GM18511 (cell line): ENCODE results near the gene ITLN2.
"Not testable (repeated sequence)": the region's sequence is repeated elsewhere in the genome, so short reads cannot be mapped to it uniquely, and the experiment has no call there.

Experiments used
- ATAC-seq: cut with Tn5 transposase; IDR thresholded peaks from one replicate; pipeline ENCODE4 v1.9.1; 2021; ENCODE audit warnings: mild to moderate bottlenecking, moderate library complexity; ENCODE audit not compliant: unreplicated experiment

The ITLN2 gene

DNA sequence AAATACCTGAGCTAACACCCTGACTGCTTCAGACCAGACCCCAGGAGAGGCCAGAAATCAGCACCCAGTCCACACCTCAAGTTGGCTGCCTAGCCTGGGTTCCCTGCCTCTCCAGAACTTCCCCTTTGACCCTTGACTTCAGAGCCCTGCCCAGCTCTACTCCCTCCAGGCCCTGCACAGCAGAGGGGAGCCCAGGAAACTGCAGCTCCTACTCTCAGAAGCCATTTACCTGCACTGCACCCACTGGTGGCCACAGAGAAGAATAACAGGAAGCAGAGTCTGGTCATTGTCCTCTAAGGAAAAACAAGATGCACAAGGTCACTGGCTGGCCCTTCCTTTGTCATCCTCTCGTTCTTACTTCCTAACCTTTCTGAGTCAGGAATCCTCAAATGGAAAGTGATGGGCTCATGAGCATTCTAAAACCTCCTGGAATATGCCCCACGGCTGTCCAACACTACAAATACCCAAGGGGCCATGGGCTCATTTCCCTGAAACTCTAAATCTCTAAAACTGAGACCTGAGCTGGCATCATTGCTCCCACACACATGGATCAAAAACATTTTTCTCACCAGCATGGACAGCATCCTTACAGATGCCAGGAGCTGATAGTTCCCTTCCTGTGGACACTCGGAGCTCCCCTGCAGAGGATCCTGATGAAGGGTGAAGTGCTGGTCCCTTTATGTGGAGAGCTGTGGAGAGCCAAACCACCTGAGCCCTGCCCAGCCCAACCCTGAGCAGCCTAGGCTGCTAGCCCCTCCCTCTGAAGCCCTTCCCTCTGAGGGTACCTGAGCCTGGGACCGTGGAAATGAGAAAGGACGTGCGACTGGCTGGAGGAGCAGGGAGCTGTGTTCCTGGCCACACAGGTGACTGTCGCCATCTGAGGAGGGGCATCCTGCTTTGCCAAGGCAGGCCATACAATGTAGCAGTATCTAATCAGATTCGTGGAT is at the start of gene ITLN2:
Gene ITLN2, minus strand, starts transcription at position 652 of the 947 bp plus-strand sequence. Its CDS starts 68 bp downstream, at position 584.
- ATAC-seq: peak; percentile 68

DNA sequence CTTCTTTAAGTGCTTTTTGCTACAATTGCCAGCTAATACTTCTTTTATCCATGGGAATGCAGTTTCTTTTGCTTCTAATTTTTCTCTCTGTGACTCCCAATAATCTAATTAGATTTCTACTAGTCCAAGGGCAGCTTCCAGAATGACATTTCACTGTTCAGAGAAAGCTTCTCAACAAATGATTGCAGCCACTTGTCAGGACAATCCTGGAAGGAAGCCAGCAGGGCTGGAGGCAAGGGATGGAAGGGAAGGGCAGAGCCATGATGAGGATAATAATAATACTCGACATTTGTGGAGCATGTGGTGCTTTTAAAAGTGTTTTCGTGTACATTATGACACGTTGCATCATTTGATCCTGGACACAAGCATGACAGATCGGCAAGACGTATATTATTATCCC is 46.9 kb upstream of the ITLN2 start:
- ATAC-seq: no peak

DNA sequence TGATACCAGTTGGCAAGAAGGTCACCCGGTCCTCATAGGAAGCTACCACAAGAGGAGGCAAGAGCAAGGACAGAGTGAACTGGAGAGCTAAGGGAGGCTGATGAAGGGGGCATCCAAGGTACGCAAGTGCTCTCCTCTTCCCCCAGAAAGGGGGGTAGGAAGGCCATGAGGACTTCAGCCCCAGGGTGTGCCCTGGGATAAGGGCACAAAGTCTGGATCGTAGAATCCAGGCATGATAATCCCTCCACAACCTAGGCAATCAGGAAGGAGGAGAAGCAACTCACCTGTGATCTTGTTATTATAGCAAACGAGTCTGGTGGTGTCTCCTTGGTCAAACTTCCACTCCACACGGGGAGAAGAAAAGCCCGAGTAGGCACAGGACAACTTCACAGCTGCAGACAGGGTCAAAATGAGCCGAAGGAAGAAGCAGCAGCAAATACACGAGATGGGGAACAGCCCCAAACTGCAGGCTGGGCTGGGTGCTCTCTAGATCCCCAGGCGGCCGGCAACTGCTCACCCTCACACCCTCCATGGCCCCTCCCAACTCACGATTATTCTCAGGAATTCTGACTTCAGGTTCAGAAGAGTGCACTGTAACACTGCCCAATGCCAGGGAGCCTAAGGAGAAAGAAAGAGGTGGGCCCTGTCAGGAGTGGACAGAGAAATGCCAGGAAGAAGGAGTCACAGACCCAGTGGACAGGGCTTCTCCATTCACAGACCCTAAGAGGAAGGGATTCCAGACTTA is 46.3 kb upstream of the ITLN2 start:
- no peak for ATAC-seq

DNA sequence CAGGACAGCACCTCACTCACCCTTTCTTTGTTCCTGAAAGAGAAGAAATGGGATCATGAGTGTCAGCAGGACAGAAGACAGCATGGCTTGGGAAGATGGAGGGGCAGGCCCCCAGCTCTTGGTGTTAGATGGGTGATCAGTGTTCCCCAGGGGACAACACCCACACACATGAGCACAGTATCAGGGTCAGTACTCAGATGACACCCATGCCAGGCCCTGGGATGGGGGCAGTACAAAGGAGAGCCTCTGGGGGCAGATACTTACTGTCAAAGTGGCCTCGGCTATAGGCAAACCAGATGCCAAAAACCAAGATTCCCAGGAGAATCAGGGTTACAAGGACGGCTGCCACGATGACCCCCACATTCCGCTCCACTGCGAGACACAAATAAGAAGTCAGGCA is 44.8 kb upstream of the ITLN2 start:
- no peak for ATAC-seq

DNA sequence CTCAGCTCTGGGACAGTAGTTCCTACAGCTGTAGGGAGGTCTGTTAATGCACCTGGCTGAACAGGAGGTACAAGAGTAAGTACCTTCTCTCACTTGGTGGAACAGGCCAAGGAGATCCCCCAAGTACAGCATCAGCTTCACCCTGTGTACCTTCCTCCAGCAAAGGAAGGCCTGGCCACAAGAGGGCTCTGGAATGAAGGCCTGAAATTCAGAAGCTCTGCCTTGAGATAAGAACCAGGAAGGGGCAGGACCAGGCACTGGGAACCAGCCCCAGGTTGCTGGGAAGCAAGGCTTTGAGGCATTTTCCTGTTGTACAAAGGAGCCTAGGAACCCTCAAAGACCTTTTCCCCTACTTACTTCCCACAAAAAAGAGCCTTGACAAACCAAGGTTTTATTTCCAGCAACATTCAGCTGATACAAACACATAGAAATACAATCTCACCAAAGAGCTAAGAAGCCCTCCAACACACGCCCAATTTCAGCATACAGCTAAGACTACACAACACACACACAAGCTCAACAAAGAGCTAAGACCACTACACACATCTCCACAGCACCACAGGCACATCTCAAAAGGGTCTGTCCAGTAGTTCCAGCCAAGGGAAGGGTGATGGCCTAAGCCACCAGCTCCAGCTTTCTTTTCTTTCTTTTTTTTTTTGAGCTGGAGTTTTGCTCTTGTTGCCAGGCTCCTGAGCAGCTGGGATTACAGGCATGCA is 42.9 kb upstream of the ITLN2 start:
- ATAC-seq: no peak

DNA sequence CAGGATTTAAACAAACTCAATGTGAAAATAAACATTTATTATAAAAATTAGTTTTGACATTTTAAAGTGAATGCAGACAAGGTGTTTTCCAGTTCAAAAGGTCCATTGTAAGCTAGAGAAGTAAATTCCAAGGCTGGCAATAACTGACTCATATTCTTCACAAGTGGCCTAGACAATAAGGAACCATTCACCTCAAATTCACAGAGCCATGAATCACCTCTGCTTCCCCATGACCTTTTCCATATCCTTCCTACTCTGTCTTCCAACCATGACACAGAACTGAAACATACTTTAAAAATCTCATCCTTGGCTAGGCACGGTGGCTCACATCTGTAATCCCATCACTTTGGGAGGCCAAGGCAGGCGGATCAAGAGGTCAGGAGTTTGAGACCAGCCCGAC is 41.6 kb upstream of the ITLN2 start:
- no peak for ATAC-seq

DNA sequence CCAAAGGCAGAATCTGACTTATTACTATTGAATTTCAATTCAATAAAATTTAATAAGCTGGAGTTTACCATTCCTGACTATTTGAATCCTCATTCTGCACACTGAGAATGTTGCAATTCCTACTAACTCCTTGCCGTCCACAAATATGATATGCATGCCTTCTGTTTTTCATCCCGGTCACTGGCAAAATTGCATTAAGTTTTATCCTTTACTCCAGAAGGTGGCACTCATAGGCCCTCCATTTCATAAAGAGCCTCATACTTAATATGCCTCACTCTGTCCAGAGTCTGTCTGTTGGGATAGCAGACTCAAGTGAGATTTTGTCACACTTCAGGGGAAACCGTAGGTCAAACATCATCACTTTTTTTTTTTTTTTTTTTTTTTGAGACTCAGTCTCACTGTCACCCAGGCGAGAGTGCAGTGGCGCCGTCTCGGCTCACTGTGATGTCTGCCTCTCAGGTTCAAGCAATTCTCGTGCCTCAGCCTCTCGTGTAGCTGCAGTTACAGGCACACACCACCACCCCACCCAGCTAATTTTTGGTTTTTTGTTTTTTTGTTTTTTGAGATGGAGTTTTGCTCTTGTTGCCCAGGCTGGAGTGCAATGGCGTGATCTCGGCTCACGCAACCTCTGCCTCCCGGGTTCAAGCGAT is 39.1 kb upstream of the ITLN2 start:
- ATAC-seq: no peak

DNA sequence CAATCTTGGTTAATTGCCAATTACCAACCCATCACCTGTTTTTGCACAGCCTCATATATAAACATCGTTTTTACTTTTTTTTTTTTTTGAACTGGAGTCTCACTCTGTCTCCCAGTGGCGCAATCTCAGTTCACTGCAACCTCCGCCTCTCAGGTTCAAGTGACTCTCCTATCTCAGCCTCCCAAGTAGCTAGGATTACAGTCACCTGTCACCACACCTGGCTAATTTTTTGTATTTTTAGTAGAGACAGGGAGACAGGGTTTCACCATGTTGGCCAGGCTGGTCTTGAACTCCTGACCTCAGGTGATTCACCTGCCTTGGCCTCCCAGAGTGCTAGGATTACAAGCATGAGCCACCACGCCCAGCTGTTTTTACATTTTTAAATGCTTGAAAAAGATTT is 37.4 kb upstream of the ITLN2 start:
- ATAC-seq: not testable (repeated sequence)

DNA sequence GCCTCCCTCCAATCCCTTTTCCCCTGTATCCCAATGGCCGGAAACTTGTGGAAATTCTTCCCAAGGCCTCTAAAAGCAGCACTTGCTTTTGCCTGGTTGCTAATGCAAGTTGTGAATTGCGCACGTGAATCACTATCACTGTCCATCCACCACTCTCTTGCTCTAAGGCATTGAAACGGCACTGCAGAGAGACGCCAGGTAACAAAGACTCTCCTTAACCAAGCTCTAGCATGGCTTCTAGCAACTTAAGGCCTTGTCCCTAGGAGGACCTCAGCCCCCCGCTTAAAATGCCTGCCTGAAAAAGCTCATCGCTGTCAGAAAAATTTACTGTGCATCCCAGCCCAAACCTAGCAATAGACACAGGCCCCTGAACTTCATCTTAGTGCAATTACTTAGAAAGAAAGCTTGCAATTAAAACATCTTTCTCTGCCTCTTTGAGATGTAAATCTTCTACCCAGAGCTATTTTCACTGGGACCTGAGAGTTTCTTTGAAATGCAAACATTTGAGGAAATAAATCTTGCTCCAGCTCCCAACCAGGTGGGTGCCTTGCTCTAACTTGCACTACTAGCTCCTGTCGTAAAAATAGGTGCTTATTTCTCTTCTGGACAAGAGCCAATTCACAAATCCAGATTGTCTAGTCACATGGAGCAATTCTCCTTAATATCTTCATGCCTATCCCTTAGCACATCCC is 32.9 kb upstream of the ITLN2 start:
- no peak for ATAC-seq

DNA sequence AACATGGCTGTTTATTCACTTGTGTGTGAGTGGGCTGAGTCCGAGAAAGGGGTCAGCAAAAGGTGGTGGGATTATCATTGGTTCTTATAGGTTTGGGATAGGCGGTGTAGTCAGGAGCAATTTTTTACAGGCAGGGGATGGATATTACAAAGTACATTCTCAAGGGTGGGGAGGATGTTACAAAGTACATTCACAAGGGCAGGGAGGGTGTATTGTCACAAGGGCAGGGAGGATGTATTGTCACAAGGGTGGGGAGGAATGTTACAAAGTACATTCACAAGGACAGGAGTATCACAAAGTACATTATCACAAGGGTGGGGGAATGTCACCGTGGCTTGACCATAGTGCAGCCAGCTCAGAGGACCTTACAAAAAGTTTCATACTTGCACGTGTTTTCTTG is 31.1 kb upstream of the ITLN2 start:
- no peak for ATAC-seq

DNA sequence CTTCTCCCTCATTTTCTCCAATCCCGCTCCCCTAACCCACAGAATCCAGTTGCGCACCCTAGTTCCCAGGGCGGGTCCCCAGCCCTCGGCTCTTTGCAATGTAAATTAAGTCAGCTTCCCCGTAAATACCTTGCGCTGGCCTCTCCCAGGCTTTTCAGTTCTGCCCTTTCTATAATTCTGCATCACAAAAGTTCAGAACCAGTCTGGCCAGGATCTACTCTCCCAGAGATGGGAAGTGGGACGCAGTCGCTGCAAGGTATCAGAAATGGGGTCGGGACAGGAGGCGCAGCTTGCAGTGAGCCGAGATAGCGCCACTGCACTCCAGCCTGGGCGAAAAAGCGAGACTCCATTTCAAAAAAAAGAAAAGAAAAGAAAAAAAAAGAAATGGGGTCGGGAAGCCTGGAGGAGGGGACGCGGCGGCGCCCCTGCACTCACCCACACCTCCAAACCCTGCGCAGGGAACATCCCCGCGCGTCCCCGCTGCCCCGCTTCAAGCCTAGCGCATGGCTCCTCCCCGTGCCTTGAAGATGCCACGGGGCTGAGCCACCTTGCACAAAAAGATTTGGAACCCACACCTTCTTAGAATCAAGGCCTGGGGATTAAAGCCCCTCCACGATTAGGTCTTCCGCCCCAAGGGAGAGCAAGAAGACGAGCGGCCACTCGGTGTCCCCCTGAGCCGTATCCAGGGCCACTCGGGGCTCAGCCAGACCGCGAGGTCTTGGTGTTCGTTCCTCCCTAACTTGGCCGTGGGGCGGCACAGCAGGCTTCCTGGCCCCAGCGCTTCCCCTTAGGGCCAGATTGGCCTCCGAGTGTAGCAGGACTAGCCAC is 27.2 kb upstream of the ITLN2 start:
- ATAC-seq: no peak

DNA sequence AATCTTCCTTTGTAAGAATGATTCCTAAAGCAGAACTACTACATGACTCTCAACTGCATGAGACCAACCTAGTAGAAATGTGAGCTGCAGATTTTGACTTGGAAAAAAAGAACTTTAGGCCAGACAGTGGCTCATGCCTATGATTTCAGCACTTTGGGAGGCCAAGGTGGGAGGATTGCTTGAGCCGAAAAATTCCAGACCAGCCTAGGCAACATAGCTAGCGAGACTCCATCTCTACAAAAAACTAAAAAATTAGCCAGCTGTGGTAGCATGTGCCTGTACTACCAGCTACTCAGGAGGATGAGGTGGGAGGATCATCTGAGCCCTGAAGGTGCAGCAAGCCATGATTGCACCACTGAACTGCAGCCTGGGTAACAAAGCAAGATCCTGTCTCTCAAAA is 24.7 kb upstream of the ITLN2 start:
- no peak for ATAC-seq

DNA sequence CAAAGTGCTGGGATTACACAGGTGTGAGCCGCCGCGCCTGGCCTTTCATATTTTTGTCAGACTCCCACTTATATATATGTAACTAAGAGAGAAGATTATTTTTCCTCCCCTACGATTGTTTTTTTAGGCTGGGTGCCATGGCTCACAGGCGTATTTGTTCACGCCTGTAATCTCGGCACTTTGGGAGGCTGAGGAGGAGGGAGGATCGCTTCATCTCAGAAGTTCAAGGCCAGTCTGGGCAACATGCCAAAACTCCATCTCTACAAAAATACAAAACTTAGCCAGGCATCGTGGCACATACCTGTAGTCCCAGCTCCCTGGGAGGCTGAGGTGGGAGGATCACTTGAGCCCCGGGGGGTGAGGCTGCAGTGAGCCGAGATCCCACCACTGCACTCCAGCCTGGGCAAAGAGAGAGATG is 23.9 kb upstream of the ITLN2 start:
- ATAC-seq: no peak

DNA sequence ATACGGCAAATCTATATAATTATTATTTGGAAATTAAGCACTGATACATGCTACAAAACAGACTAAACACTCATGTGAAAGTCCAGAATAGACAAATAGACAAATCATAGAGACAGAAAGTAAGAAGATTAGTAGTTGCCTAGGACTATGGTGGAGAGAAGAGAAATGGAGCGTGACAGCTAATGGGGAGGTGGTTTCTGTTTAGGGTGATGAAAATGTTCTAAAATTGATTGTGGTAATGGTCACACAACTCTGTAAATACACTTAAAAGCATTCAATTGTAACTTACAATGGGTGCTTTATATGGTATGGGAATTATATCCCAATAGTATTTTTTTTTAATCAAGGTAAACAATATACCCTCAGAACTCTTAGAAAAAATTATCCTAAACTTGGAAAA is 20.4 kb upstream of the ITLN2 start:
- peak; percentile 51 for ATAC-seq

DNA sequence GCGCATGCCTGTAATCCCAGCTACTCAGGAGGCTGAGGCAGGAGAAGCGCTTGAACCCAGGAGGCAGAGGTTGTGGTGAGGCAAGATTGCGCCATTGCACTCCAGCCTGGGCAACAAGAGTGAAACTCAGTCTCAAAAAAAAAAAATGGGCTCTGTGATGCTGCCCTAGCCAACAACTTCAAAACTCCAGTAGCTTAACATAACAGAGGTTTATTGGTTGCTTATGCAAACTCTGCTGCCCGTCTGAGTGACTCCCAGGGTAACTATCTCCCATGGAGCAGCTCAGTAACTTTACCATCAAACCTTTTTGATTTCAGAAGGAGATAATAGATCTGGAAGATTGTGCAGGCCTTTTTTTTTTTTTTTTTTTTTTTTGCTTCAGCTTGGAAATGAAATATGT is 18.9 kb upstream of the ITLN2 start:
- no peak for ATAC-seq

DNA sequence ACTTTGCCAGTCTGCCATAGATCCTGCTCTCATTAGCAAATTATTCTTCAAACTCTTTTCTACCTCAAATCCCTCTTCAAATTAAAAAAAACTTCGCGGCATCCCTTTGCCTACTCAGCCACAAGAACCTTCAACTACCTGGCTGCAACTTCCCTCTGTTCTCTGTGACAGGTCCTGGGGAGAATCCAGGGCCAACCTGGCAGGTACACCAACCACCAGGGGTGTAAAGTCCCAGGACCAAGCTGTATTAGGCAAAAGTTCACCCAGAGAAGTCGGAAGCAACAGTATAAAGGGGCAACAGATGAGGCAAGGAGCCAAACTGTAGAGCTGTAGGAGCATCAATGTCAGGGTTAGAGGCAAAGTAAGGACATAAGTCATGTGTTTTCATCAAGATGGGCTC is 18.3 kb upstream of the ITLN2 start:
- no peak for ATAC-seq

DNA sequence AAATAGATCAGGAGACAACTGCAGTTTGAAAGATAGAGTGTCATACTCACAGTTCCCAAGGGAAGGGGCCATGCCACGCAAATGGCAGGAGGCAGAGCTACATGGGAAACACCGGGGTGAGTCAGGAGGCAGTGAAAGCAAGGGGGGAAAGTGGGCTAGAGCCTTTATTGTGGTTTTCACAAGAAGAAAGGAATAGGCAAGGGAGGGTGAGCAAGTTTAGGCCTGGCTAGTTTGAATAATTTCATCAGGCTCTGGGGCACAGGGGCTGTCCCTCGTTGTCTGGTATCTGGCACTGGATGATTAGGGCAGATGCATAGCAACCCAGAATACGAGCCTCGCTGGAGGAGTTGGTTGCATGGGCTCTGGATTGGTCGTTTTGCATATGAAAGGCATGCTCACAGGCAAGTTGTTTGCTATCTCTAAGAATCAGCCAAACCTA is 17.0 kb upstream of the ITLN2 start:
- ATAC-seq: peak; percentile 51

DNA sequence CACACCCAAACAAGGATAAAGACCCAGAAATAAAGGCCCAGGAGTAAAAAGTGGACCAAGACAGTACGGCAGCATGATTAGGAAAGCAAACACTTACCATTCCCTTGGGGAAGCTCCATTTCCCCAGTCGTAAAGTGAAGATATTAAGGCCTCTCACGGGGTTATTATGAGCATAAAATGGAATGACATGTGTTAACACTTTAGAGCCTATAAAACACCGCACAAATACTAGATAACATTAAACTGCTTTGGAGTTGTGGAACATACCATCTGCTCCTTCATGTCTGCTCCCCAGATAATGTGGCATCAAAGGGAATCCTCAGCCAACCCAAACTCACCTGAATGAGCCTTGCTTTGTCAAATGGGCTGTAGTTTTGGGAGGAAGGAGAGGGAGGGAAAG is 8.9 kb upstream of the ITLN2 start:
- ATAC-seq: no peak

DNA sequence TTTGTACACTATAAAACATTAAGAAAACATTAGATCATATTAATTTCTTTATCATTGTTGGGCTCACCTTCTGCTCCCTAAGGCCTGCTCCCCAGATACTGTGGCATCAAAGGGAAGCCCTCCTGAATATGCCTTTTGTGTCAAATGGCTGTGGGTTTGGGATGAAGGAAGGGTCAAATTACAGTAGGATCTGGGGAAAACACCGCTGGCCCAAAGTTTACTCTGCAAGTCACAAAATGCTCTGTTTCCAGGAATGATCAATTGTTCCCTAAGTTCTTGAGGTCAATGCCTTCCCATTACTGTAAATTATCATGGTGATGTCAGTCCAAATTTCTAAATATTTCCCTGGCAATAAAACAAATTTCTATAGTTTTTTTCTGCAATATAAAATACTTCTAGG is 6.8 kb upstream of the ITLN2 start:
- ATAC-seq: no peak
